Upper lobe of left lung (tissue), 6 donors: ENCODE measurements around the gene SPEN. TPM values are rescaled to one million over a fixed set of nuclear protein-coding genes. Genes with fewer than 3 reads are reported as not detected.

Experiments used
- ATAC-seq, 2 donors: fragments of 200-7000 bp; cut with Tn5 transposase; one replicate each; pipeline ENCODE4 v1.9.1; 2022; ENCODE audit warnings: mild to moderate bottlenecking in 2 of 2, moderate library complexity in 2 of 2; ENCODE audit not compliant: low FRiP score in 2 of 2
- DNase-seq, 2 donors: peaks; one replicate each; pipeline ENCODE4 v3.0.0-alpha.2; 2019 to 2020
- H3K27ac ChIP-seq, 4 donors: fragments of 200-600 bp; sonication (generic); one replicate each; pipeline ENCODE4 v1.5.1; 2016 to 2019
- H3K27me3 ChIP-seq, 4 donors: fragments of 200-600 bp; sonication (generic); one replicate each; pipeline ENCODE4 v1.5.1; 2017 to 2019
- H3K36me3 ChIP-seq, 4 donors: fragments of 200-600 bp; sonication (generic); one replicate each; pipeline ENCODE4 v1.5.1; 2016 to 2019
- H3K4me1 ChIP-seq, 4 donors: fragments of 200-600 bp; sonication (generic); one replicate each; pipeline ENCODE4 v1.5.1; 2018 to 2019
- H3K4me3 ChIP-seq, 4 donors: fragments of 200-600 bp; sonication (generic); one replicate each; pipeline ENCODE4 v1.5.1; 2017 to 2019; ENCODE audit warnings: mild to moderate bottlenecking in 2 of 4, moderate library complexity in 1 of 4
- H3K9me3 ChIP-seq, 4 donors: fragments of 200-600 bp; sonication (generic); one replicate each; pipeline ENCODE4 v1.5.1; 2018 to 2019
- CTCF ChIP-seq, 6 experiments: fragments of 450-650 bp in 4 of 6; fragments of 200-600 bp in 2 of 6; sonication (generic) in 2 of 6; IDR thresholded peaks; one replicate each; pipeline ENCODE4 v1.5.1; 2016 to 2019; ENCODE audit warnings: antibody characterized with exemption in 6 of 6
- EP300 ChIP-seq, 4 donors: sonication (generic); formaldehyde crosslinking; IDR thresholded peaks; one replicate each; pipeline ENCODE4 v1.5.1; 2017; ENCODE audit warnings: antibody characterized with exemption in 4 of 4, control low read depth in 2 of 4
- POLR2A ChIP-seq, 4 donors: fragments of 450-650 bp; IDR thresholded peaks; one replicate each; pipeline ENCODE4 v1.5.1; 2016 to 2017; ENCODE audit warnings: antibody characterized with exemption in 4 of 4, mild to moderate bottlenecking in 2 of 4
- POLR2AphosphoS5 ChIP-seq, 2 donors: sonication (generic); formaldehyde crosslinking; IDR thresholded peaks; one replicate each; pipeline ENCODE4 v1.5.1; 2017; ENCODE audit warnings: antibody characterized with exemption in 2 of 2
- WGBS, 2 donors: methylation state at CpG; one replicate each; pipeline ENCODE4 v1.1.5; 2017 to 2018; 5-methylcytosine and 5-hydroxymethylcytosine counted together
- total RNA-seq, 6 donors: library from RNA; depleted of rRNA in 4 of 6; stranded (reverse); fragments of >200 nt in 4 of 6; gene quantifications; one replicate each; pipeline versions ENCODE4 v1.1.0 to v1.2.1, GENCODE V29; 2016 to 2021
- donor health status: DM: no; HTN: no; CAD: no; lungs with moderate emphysema.
- donor health status: DM: no; HTN: yes; CAD: no; lungs with severe emphysema.

Gene SPEN
- total RNA-seq, 6 donors from 2014 or later: 41.5 to 73.3 (median 51.3) TPM

- H3K36me3 ChIP-seq: no peaks in the 10 kb centered on the region
- WGBS, 2 donors: 94 to 95% methylated on average over 8 of the region's 8 CpGs
- TF ChIP-seq CTCF (IDR thresholded peaks at IDR 0.05) (no peak), POLR2A (IDR thresholded peaks at IDR 0.05) (no peak), POLR2AphosphoS5 (IDR thresholded peaks at IDR 0.05) (no peak), EP300 (IDR thresholded peaks at IDR 0.05) (no peak)
- peaks cover 13 to 27% (median 21%) of the 10 kb centered on the region in 4 donors for H3K4me1 ChIP-seq
- no peak overlapping the region for H3K4me3 ChIP-seq
- H3K27me3 ChIP-seq: no peaks in the 10 kb centered on the region
- no peak for ATAC-seq
- H3K27ac ChIP-seq: no peak overlapping the region
- no peak for DNase-seq
- H3K9me3 ChIP-seq: no peaks in the 10 kb centered on the region
Observed at GRCh38 chr1:15858672-15859372, 11.3 kb downstream of the SPEN start.

- H3K9me3 ChIP-seq: no peaks in the 10 kb centered on the region
- WGBS, 2 donors: 88 to 90% methylated on average over 2 of the region's 2 CpGs
- TF ChIP-seq CTCF (IDR thresholded peaks at IDR 0.05): no peak
- no peak overlapping the region for H3K27ac ChIP-seq
- peaks cover 6 to 28% (median 13%) of the 10 kb centered on the region in 4 donors for H3K4me1 ChIP-seq
- ATAC-seq (no peak), DNase-seq (no peak)
- H3K36me3 ChIP-seq: no peaks in the 10 kb centered on the region
- H3K27me3 ChIP-seq: no peaks in the 10 kb centered on the region
- no peak overlapping the region for H3K4me3 ChIP-seq
Observed at GRCh38 chr1:15863156-15863901, 15.8 kb downstream of the SPEN start.

- Histone ChIP-seq H3K4me3 (no peak overlapping the region), H3K27ac (no peak overlapping the region), H3K27me3 (no peaks in the 10 kb centered on the region), H3K9me3 (no peaks in the 10 kb centered on the region), H3K36me3 (no peaks in the 10 kb centered on the region), H3K4me1 (peaks cover 15 to 35% (median 18%) of the 10 kb centered on the region in 4 donors)
- no peak for ATAC-seq
- WGBS, 2 donors: 74 to 81% methylated on average over 3 of the region's 3 CpGs
- DNase-seq: no peak
- TF ChIP-seq EP300 (IDR thresholded peaks at IDR 0.05) (no peak), CTCF (IDR thresholded peaks at IDR 0.05) (no peak), POLR2AphosphoS5 (IDR thresholded peaks at IDR 0.05) (no peak), POLR2A (IDR thresholded peaks at IDR 0.05) (no peak)
Observed at GRCh38 chr1:15866721-15867201, 19.3 kb downstream of the SPEN start.

GRCh38 chr1:15867288-15867687 lies 19.8 kb downstream of the SPEN start:
- Histone ChIP-seq H3K27me3 (no peaks in the 10 kb centered on the region), H3K4me1 (peaks cover 15 to 37% (median 18%) of the 10 kb centered on the region in 4 donors), H3K4me3 (no peak overlapping the region), H3K27ac (no peak overlapping the region), H3K36me3 (no peaks in the 10 kb centered on the region), H3K9me3 (no peaks in the 10 kb centered on the region)
- no peak for DNase-seq
- TF ChIP-seq POLR2AphosphoS5 (IDR thresholded peaks at IDR 0.05): no peak
- no peak for TF ChIP-seq CTCF (IDR thresholded peaks at IDR 0.05)
- TF ChIP-seq EP300 (IDR thresholded peaks at IDR 0.05): no peak
- TF ChIP-seq POLR2A (IDR thresholded peaks at IDR 0.05): no peak
- 91 to 95% methylated on average over 3 of the region's 3 CpGs for WGBS, 2 donors
- ATAC-seq: no peak
